ENCODE data around the gene WDR62.

- TF ChIP-seq SPI1 (IDR thresholded peaks at IDR 0.05; ENCODE audit: borderline replicate concordance, low read depth) (no peak), POLR2AphosphoS5 (IDR thresholded peaks at IDR 0.05; ENCODE audit: low read depth) (no peak), CTCF (IDR thresholded peaks at IDR 0.05; ENCODE audit: insufficient read depth, low read length) (no peak), REST (IDR thresholded peaks at IDR 0.05; ENCODE audit: insufficient replicate concordance, low read depth) (no peak), GABPA (IDR thresholded peaks at IDR 0.05; ENCODE audit: low read depth) (no peak)
Observed at GRCh38 chr19:36100476-36100875, 45.8 kb downstream of the WDR62 start.
